Iris pigment epithelial cell (primary cell): ENCODE results near the gene PALLD.

ENCODE experiments used
- DNase-seq: peaks from one replicate; pipeline ENCODE4 v3.0.0-alpha.2; 2011; ENCODE audit warnings: low read depth

PALLD gene

GRCh38 chr4:168734703-168735678 lies 238.1 kb downstream of the PALLD start:
- DNase-seq = no peak

GRCh38 chr4:168735735-168736134 lies 238.9 kb downstream of the PALLD start:
- DNase-seq = no peak

DNA sequence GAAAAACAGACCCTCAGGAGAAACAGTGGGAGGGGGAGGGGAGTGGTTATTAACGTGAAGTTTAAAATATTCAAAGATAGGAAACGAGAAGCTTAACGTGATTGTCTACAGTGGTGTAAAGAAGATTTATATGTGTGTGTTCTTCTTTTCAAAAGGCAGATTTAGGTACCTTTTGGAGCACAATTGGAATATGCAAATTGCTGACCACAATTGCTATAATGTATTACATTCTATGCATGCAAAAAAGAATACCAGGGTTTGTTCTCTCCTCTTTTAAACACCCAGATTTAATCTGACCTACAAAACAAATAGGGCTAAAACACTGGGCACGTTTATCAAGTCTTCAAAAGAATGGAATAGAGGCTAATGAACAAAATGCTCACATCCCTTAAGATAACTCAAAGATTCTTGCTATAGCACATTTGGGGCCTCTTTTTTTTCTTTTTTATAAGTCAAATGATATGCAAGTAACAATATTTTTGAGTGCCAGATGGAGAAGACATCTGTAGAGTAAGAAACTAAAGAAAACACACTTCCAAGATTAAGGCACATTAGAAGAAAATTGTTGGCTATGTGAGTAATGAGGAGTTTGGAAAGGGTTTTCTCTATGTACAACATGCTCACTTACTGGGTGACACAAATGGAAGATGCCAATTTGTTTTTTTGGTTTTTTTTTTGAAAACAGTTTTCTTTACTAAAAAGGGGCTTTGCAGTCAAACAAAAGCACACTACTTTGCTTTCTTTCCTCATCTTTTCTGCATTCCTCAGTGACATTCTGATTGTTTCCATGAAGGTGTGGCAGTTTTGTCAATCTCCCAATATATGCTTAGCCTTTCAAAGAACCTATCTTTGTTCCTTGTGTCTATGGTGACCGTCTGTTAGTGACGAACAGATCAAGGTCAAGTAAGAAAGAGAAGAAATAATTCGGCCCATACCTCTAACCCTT lies 240.3 kb downstream of the PALLD start:
- DNase-seq = no peak

- no peak for DNase-seq
Measured at GRCh38 chr4:168737806-168738172, 240.9 kb downstream of the PALLD start.

GRCh38 chr4:168739886-168740285 lies 243.0 kb downstream of the PALLD start:
- no peak for DNase-seq

- DNase-seq = no peak
Measured at GRCh38 chr4:168740691-168741090, 243.8 kb downstream of the PALLD start.

- no peak for DNase-seq
Measured at GRCh38 chr4:168741281-168742173, 244.7 kb downstream of the PALLD start.

GRCh38 chr4:168743131-168743530 lies 246.3 kb downstream of the PALLD start:
- DNase-seq = no peak

DNA sequence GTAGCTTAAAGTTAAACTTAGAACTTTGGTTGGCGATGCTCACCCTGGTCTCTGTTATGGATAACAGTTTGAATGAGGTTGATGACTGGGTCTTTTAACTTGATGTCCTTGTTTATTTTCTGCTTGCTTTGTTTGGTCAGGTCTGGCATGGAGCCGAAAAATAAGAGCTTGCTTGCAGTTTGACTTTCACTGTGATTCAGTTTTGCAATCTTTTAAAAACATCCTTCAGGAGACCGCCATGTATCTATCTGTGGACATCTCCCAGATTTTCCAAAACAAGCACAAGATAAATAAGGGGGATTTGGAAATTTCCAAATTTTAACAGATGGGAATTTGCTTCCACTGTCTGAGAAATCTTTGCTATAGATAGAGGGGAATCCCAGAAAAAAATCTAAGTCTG lies 246.7 kb downstream of the PALLD start:
- DNase-seq = peak; percentile 94

DNA sequence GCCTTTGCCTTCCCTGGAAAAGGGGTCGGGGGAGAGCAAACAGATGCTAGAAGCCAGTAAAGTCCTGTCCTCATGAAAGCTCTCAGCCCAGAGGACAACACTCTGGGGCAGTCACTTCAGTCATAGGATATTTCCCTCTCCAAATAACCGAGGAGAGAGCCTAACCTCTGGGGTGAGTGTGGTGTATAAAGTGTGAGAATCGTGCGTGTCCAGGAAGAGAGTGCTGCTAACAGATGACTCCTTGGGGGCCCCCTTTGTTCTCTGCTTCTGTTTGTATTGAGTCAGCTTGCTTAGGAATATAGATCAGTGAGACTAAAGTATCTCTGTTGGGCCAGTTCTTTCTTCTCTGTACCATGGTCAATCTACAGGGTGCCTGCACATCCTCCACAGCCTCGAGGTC lies 247.2 kb downstream of the PALLD start:
- DNase-seq = peak; percentile 75

- DNase-seq = no peak
Measured at GRCh38 chr4:168748807-168749206, 252.0 kb downstream of the PALLD start.

GRCh38 chr4:168751263-168752225 lies 254.7 kb downstream of the PALLD start:
- DNase-seq = peak; percentile 86

DNA sequence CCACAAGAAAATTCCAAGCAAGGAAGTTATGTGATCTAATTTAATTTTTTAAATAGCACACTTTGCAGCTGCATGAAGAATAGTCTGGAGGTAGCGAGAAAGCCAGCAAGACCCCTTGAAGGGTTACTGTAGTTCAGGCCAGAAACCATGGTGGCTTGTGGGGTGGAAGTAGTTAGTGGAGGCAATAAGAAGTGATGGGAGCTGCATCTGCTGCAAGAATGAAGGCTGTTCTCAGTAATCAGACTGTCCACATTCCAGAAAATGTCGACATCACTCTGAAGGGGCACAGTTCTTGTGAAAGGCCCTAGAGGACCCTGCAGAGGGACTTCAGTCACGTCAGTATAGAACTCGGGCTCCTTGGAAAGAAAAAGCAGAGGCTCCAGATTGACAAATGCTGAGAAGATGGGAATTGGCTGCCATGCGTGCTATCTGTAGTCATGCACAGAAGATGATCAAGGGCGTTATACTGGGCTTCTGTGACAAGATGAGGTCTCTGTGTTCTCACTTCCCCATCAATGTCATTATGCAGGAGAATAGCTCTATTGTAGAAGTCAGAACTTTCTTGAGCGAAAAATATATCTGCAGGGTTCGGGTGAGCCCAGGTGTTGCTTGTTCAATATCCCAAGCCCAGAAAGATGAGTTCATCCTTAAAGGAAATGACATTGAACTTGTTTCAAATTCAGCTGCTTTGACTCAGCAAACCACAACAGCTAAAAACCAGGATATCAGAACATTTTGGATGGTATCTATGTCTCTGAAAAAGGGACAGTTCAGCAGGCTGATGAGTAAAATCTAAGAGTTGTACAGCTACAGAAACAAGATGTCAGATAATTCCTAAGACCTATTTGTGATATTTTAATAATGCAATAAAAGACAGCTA lies 259.0 kb downstream of the PALLD start:
- peak; percentile 58 for DNase-seq

DNA sequence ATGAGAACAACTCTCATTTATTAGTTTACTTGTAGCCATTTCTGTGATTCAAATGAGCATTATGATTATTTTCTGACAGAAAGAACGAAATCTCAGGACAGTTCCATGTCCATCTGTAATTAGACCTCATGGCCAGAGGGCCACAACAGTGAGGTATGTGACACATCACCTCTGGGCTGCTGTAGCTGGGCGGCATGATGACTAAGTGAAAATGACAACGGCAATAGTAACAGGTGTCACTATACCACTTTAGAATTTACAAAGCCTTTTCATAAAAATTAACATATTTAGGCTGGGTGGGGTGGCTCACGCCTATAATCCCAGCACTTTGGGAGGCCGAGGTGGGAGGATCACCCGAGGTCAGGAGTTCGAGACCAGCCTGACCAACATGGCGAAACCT lies 260.6 kb downstream of the PALLD start:
- DNase-seq = no peak

- peak; percentile 82 for DNase-seq
Measured at GRCh38 chr4:168758351-168758876, 261.6 kb downstream of the PALLD start.

- DNase-seq = no peak
Measured at GRCh38 chr4:168759321-168759720, 262.5 kb downstream of the PALLD start.

GRCh38 chr4:168759959-168760527 lies 263.2 kb downstream of the PALLD start:
- no peak for DNase-seq

- DNase-seq = no peak
Measured at GRCh38 chr4:168761066-168761465, 264.2 kb downstream of the PALLD start.

- DNase-seq = no peak
Measured at GRCh38 chr4:168765322-168765721, 268.5 kb downstream of the PALLD start.
